ENCODE data around the gene NT5E.

DNA sequence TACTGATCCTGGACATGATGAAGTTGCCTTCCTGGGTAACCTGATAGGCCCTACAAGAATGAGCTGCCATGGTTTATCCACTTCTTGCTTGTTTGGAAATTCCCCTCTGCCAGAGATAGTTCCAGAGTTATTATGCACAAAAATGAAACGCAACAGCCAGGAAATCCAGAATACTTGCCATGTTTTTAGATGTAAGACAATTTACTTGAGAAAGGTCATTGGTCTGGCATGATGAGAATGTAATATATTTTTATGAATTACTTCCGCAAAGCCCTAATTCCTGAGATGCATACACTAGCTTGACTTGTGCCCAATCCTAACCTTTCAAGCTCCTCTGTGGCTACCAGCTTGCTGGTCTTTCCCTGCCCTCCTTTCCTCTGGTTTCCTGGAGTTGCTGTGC lies 27.9 kb upstream of the NT5E start:
- TF ChIP-seq EZH2phosphoT487 (IDR thresholded peaks at IDR 0.05; ENCODE audit: borderline replicate concordance, low read length) = no peak
- TF ChIP-seq, protein P1, sequence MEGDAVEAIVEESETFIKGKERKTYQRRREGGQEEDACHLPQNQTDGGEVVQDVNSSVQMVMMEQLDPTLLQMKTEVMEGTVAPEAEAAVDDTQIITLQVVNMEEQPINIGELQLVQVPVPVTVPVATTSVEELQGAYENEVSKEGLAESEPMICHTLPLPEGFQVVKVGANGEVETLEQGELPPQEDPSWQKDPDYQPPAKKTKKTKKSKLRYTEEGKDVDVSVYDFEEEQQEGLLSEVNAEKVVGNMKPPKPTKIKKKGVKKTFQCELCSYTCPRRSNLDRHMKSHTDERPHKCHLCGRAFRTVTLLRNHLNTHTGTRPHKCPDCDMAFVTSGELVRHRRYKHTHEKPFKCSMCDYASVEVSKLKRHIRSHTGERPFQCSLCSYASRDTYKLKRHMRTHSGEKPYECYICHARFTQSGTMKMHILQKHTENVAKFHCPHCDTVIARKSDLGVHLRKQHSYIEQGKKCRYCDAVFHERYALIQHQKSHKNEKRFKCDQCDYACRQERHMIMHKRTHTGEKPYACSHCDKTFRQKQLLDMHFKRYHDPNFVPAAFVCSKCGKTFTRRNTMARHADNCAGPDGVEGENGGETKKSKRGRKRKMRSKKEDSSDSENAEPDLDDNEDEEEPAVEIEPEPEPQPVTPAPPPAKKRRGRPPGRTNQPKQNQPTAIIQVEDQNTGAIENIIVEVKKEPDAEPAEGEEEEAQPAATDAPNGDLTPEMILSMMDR (conservative IDR thresholded peaks at IDR 0.05; ENCODE audit: low read depth, low read length) = no peak
- no peak for TF ChIP-seq EZH2 (IDR thresholded peaks at IDR 0.05; ENCODE audit: low read length, unreplicated experiment)
